ENCODE data around the gene MAN2B2.

- TF ChIP-seq, protein P1, sequence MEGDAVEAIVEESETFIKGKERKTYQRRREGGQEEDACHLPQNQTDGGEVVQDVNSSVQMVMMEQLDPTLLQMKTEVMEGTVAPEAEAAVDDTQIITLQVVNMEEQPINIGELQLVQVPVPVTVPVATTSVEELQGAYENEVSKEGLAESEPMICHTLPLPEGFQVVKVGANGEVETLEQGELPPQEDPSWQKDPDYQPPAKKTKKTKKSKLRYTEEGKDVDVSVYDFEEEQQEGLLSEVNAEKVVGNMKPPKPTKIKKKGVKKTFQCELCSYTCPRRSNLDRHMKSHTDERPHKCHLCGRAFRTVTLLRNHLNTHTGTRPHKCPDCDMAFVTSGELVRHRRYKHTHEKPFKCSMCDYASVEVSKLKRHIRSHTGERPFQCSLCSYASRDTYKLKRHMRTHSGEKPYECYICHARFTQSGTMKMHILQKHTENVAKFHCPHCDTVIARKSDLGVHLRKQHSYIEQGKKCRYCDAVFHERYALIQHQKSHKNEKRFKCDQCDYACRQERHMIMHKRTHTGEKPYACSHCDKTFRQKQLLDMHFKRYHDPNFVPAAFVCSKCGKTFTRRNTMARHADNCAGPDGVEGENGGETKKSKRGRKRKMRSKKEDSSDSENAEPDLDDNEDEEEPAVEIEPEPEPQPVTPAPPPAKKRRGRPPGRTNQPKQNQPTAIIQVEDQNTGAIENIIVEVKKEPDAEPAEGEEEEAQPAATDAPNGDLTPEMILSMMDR (IDR thresholded peaks at IDR 0.05), result no peak
- TF ChIP-seq POLR2A (IDR thresholded peaks at IDR 0.05), result no peak
- TF ChIP-seq POLR2AphosphoS5 (IDR thresholded peaks at IDR 0.05), result no peak
These were observed 30.1 kb downstream of the MAN2B2 start for GRCh38 chr4:6605114-6605513.

Data from breast epithelium (tissue), 3 donors.